Caki2 (cell line): ENCODE measurements around the gene LGALS7. TPM values are rescaled to one million over a fixed set of nuclear protein-coding genes. Genes with fewer than 3 reads are reported as not detected.
"Not testable (repeated sequence)": the region's sequence is repeated elsewhere in the genome, so short reads cannot be mapped to it uniquely, and the experiment has no call there.

Source experiments
- DNase-seq: peaks from one replicate; pipeline ENCODE4 v3.0.0-alpha.2; 2015; ENCODE audit warnings: low read depth
- in situ Hi-C: cut with HindIII; loops from 2 replicates; pipeline ENCODE4 v1.10.0; 2016; ENCODE audit warnings: low sequenced_read_pairs, low pct_unique_long_range_greater_than_20kb, mixed read lengths
- total RNA-seq: library from RNA; depleted of rRNA; stranded (reverse); fragments of >200 nt; shearing (Covaris generic); gene quantifications from 2 replicates; pipeline ENCODE4 v1.2.3, GENCODE V29; 2014; ENCODE audit warnings: low replicate concordance

Gene LGALS7
- total RNA-seq, 1 experiment from 2014 or later = not detected

DNA sequence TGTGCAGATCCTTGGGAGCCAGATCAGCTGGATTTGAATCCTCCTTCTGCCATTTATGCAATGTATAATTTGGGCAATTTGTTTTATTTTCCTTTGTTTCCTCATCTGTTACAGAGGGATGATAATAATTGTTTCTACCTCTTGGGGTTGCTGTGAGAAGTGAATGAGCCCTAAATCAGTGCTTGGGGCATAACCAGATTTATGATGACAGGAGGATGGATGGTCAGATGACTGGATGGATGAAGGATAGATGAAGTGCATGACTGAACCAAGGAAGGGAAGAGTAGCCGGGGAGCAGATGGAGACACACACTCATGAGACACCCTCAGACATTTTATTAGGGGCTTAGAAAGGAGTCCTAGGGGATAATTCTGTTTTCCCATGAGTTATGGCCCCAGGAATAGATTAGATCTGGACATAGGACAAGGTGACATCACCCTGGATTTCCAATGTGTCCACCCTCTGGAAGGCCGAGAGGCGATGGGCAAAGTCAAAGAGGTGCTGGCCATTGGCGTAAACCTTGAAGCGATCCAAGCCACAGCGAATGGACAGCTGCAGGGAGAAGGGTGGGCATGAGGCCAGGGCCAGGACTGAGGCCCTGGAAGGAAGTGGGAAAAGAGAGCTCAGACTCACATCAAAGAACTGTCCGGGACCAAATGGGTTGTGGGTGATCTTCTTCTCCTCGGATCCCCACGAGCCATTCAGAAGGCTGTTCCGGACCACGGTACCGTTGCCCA, 28.2 kb upstream of the LGALS7 start:
- no peak for DNase-seq
- in situ Hi-C loops = no loop called here

GRCh38 chr19:38800577-38801347, 27.4 kb upstream of the LGALS7 start:
- DNase-seq = no peak
- in situ Hi-C loops = no loop called here

GRCh38 chr19:38799104-38799503, 25.8 kb upstream of the LGALS7 start:
- in situ Hi-C loops = loop anchor here (25.0 kb wide), 1 partner anchor 262 kb away; no protein-coding TSS in a partner anchor
- peak; percentile 46 for DNase-seq

DNA sequence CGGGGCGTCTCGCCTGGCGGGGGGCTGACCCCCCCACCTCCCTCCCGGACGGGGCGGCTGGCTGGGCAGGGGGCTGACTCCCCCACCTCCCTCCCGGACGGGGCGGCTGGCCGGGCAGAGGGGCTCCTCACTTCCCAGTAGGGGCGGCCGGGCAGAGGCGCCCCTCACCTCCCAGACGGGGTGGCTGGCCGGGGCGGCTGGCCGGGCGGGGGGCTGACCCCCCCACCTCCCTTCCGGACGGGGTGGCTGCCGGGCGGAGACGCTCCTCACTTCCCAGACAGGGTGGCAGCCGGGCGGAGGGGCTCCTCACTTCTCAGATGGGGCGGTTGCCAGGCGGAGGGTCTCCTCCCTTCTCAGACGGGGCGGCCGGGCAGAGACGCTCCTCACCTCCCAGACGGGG, 24.5 kb upstream of the LGALS7 start:
- in situ Hi-C loops = loop anchor here (25.0 kb wide), 1 partner anchor 260 kb away; no protein-coding TSS in a partner anchor
- DNase-seq = not testable (repeated sequence)

- in situ Hi-C loops = loop anchor here (25.0 kb wide), 1 partner anchor 259 kb away; no protein-coding TSS in a partner anchor
- no peak for DNase-seq
These were observed 22.8 kb upstream of the LGALS7 start for GRCh38 chr19:38796154-38796553.

DNA sequence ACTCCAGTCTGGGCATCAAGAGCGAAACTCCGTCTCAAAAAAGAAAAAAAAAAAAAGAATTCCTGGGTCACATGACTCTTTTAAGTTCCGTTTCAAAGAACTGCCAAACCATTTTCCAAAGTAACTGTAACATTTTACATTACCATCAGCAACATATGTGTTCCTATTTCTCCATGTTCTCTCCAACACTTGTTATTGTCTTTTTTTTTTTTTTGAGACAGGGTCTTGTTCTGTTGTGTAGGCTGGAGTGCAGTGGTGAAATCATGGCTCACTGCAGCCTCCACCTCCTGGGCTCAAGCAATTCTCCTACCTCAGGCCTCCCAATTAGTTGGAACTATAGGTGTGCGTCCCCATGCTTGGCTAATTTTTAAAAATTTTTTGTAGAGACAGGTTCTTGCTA, 22.2 kb upstream of the LGALS7 start:
- in situ Hi-C loops = loop anchor here (25.0 kb wide), 1 partner anchor 258 kb away; no protein-coding TSS in a partner anchor
- no peak for DNase-seq

GRCh38 chr19:38793671-38794070, 20.4 kb upstream of the LGALS7 start:
- in situ Hi-C loops = loop anchor here (25.0 kb wide), 1 partner anchor 256 kb away; no protein-coding TSS in a partner anchor
- no peak for DNase-seq

GRCh38 chr19:38793177-38793576, 19.9 kb upstream of the LGALS7 start:
- DNase-seq = no peak
- in situ Hi-C loops = loop anchor here (25.0 kb wide), 1 partner anchor 256 kb away; no protein-coding TSS in a partner anchor

DNA sequence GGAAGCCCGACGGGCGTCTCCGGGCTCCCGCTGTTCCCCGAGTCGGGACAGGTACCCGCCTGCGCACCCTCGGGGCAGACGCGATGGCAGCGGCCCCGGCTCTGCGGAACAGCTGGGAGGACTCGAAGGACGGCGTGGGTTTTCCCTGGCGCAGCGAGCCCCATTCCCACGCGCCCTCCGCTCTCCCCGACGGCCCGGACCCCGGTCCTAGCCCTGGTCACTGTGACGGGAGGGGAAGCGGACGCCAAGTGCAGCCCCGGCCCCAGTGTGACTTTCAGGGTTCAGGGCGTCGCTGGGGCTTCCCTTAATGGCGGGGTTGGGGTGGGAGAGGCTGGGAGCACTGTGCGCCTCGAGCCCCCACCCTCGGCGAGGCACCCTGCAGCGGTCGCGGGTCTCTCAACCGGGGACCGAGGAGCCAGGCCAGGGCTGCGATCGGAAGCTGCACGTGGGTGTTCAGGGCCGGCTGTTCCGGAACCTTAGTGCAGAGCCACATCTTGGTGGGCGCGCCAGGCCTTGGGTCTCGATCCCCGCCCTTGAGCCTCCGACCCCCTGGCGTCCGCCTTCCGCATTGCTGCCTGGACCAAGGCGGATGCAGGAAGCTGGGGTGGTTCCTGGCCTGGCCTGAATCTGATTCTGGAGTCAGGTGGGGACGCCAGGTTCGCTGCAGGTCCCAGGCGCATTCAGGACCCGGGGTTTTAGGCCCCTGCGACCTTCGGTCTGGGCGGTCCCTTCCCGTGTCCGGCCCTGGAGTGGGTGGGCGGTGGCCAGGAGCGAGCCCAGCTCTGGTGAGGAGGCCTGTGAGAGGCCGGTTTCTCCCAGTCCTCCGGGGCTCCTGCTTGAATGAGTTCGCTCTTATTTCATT, 19.2 kb upstream of the LGALS7 start:
- DNase-seq = no peak
- in situ Hi-C loops = loop anchor here (25.0 kb wide), 1 partner anchor 255 kb away; no protein-coding TSS in a partner anchor

- DNase-seq = not testable (repeated sequence)
- in situ Hi-C loops = loop anchor here (25.0 kb wide), 1 partner anchor 254 kb away; no protein-coding TSS in a partner anchor
These were observed 18.2 kb upstream of the LGALS7 start for GRCh38 chr19:38791451-38792064.

GRCh38 chr19:38790507-38791403, 17.4 kb upstream of the LGALS7 start:
- not testable (repeated sequence) for DNase-seq
- in situ Hi-C loops = loop anchor here (25.0 kb wide), 1 partner anchor 253 kb away; no protein-coding TSS in a partner anchor

DNA sequence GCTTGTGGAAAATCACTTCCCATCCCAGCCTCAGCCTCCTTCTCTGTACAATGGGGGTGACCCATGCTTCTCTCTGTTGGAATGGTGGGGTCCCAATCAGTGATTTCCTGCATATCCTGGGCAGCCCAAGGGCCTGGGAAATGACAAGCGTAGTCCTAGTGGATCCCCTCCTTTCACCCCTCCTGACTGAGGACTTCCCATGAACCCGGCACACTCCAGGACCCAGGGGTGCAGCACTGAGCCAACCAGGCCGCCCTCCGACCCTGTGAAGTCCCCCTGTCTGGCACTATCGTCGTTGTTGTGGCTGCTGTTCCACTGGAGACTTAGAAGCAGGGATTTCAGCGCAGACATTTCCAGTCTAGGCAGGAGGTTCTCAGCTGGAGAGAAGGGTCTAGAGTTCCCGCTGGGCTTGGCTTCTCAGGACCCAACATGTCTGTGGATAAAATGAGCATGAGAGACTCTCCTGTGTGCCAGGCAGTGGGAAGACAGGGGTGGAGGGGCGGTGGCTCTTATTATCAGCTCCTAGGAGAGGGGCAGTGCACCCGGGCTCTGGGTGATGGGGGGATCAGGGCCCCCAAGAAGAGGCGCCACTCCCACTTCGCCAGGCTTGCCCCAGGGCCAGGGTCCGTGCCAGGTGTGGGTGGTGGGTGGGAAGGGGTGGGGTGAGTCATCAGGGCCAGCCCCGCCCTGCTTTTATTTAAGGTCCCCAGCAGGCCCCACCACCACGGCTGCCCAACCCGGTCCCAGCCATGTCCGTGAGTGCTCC, 15.3 kb upstream of the LGALS7 start, which contains the start of gene LGALS7B:
LGALS7B (plus strand) TSS at position 723 of the 766 bp plus-strand sequence; CDS start at position 750, 27 bp downstream.
- no peak for DNase-seq

DNA sequence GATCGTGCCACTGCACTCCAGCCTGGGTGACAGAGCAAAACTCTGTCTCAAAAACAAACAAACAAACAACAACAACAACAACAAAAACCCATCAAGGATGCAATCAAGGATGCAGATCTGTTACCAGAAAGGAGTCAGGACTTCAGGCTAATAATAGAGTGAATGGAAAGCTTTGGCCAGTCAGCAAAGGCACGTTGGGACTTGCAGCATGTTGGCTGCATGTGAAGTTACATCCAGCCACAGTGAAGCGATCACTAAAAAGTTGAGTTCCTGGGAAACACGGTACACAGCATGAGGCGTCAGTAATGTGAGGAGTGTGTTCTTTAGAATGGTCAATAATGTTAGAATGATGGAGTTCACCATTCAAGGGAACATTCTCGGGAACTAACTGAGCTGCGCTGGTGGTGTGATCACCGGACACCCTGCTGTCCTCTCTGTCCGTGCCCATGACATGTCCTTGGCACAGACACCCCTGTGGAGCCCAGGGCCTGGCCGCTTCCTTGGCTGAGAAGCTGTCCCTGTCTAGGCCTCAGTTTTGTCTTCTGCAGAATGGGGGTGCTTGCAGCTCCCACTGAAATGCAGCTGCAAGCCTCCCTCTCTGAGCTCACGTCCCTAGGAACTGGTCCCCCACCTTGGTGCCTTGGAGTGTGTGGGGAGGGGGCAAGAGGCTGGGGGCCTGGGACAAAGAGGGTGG, 13.4 kb upstream of the LGALS7 start:
- in situ Hi-C loops = loop anchor here (25.0 kb wide), 1 partner anchor 249 kb away; no protein-coding TSS in a partner anchor
- no peak for DNase-seq

More for the DNA sequence above, 15.3 kb upstream of the LGALS7 start, which contains the start of gene LGALS7B:
- in situ Hi-C loops = loop anchor here (25.0 kb wide), 1 partner anchor 251 kb away; no protein-coding TSS in a partner anchor

GRCh38 chr19:38786061-38786460, 12.7 kb upstream of the LGALS7 start:
- DNase-seq = not testable (repeated sequence)
- in situ Hi-C loops = loop anchor here (25.0 kb wide), 1 partner anchor 249 kb away; no protein-coding TSS in a partner anchor

GRCh38 chr19:38785187-38785699, 11.9 kb upstream of the LGALS7 start:
- no peak for DNase-seq
- in situ Hi-C loops = loop anchor here (25.0 kb wide), 1 partner anchor 248 kb away; no protein-coding TSS in a partner anchor
